SU-DHL-6 (cell line): ENCODE data around the gene SEMA3D.

Experiments used
- H2AFZ ChIP-seq: fragments of 200-600 bp; sonication (generic); 2 replicates; pipeline ENCODE4 v1.6.1; 2014; ENCODE audit warnings: low read depth, mild to moderate bottlenecking, moderate library complexity, mixed read lengths, antibody characterized with exemption, low read length; ENCODE audit not compliant: severe bottlenecking
- H3F3A ChIP-seq: fragments of 200-600 bp; shearing (Covaris generic); 2 replicates; pipeline ENCODE4 v1.6.0; 2016; ENCODE audit warnings: antibody characterized with exemption, mild to moderate bottlenecking; ENCODE audit not compliant: insufficient read depth
- H3K27ac ChIP-seq: fragments of 200-600 bp; sonication (generic); 2 replicates; pipeline ENCODE4 v1.5.1; 2016; ENCODE audit warnings: low read depth, mild to moderate bottlenecking, low read length, moderate library complexity, mixed read lengths
- H3K27me3 ChIP-seq: fragments of 200-600 bp; sonication (generic), shearing (Covaris generic); 2 replicates; pipeline ENCODE4 v1.6.0; 2014; ENCODE audit warnings: mild to moderate bottlenecking, low read length
- H3K36me3 ChIP-seq: fragments of 200-600 bp; sonication (generic); 2 replicates; pipeline ENCODE4 v1.6.1; 2014; ENCODE audit warnings: mild to moderate bottlenecking, low read length, mixed read lengths
- H3K4me2 ChIP-seq: fragments of 300-600, 200-600 bp; shearing (Covaris generic), sonication (generic); 2 replicates; pipeline ENCODE4 v1.6.0; 2014; ENCODE audit warnings: low read length, low read depth, mild to moderate bottlenecking; ENCODE audit not compliant: poor library complexity, severe bottlenecking
- H3K4me3 ChIP-seq: fragments of 200-600 bp; sonication (generic); 2 replicates; pipeline ENCODE4 v1.5.1; 2014; ENCODE audit warnings: antibody characterized with exemption, low read length, mild to moderate bottlenecking, mixed read lengths; ENCODE audit not compliant: insufficient read depth, poor library complexity, severe bottlenecking
- H3K79me2 ChIP-seq: fragments of 200-600 bp; sonication (generic); 2 replicates; pipeline ENCODE4 v1.6.1; 2014; ENCODE audit warnings: mild to moderate bottlenecking, low read length, moderate library complexity; ENCODE audit not compliant: insufficient read depth
- H3K9ac ChIP-seq: fragments of 200-600 bp; sonication (generic); 2 replicates; pipeline ENCODE4 v1.7.0; 2014; ENCODE audit warnings: mild to moderate bottlenecking, low read length
- H3K9me2 ChIP-seq: fragments of 200-600 bp; sonication (generic); replicated peaks from 2 replicates; pipeline ENCODE4 v1.6.1; 2014; ENCODE audit warnings: low read length; ENCODE audit not compliant: insufficient read depth
- H3K9me3 ChIP-seq: fragments of 200-600 bp; sonication (generic); 2 replicates; pipeline ENCODE4 v1.6.1; 2014; ENCODE audit warnings: low read length, mixed read lengths; ENCODE audit not compliant: insufficient read depth
- H4K20me1 ChIP-seq: fragments of 200-600 bp; sonication (generic); 2 replicates; pipeline ENCODE4 v1.6.1; 2014; ENCODE audit warnings: low read depth, mild to moderate bottlenecking, antibody characterized with exemption, low read length, moderate library complexity, mixed read lengths
- CTCF ChIP-seq: fragments of 200-600 bp; sonication (generic); IDR thresholded peaks from one replicate; pipeline ENCODE4 v1.5.1; 2017; ENCODE audit warnings: antibody characterized with exemption, mild to moderate bottlenecking, low read length, moderate library complexity; ENCODE audit not compliant: insufficient read depth, poor library complexity, severe bottlenecking
- EZH2phosphoT487 ChIP-seq: fragments of 200-600 bp; sonication (generic), shearing (Covaris generic); conservative IDR thresholded peaks from 2 replicates; pipeline ENCODE4 v1.6.1; 2018; ENCODE audit warnings: mild to moderate bottlenecking, antibody characterized with exemption, low read length, moderate library complexity, mixed read lengths

The SEMA3D gene

GRCh38 chr7:85213500-85213899, 26.6 kb upstream of the SEMA3D start:
- Histone ChIP-seq H3K9ac (no peak overlapping the region), H3K4me2 (no peak overlapping the region), H4K20me1 (no peaks in the 10 kb centered on the region), H3K27me3 (no peaks in the 10 kb centered on the region), H2AFZ (no peak overlapping the region), H3K4me3 (no peak overlapping the region), H3K79me2 (no peaks in the 10 kb centered on the region), H3F3A (no peaks in the 10 kb centered on the region), H3K36me3 (no peaks in the 10 kb centered on the region), H3K9me2 (no peaks in the 10 kb centered on the region), H3K9me3 (no peaks in the 10 kb centered on the region), H3K27ac (no peak overlapping the region)
- no peak for TF ChIP-seq EZH2phosphoT487
- TF ChIP-seq CTCF: no peak

- Histone ChIP-seq H3K9me2 (no peaks in the 10 kb centered on the region), H3K4me3 (no peak overlapping the region), H3F3A (no peaks in the 10 kb centered on the region), H3K79me2 (no peaks in the 10 kb centered on the region), H3K27ac (no peak overlapping the region), H3K9ac (no peak overlapping the region), H3K36me3 (no peaks in the 10 kb centered on the region), H3K9me3 (no peaks in the 10 kb centered on the region), H2AFZ (no peak overlapping the region), H4K20me1 (no peaks in the 10 kb centered on the region), H3K4me2 (no peak overlapping the region), H3K27me3 (no peaks in the 10 kb centered on the region)
- TF ChIP-seq EZH2phosphoT487 (no peak), CTCF (no peak)
These were observed 18.9 kb upstream of the SEMA3D start for GRCh38 chr7:85205754-85206153.

DNA sequence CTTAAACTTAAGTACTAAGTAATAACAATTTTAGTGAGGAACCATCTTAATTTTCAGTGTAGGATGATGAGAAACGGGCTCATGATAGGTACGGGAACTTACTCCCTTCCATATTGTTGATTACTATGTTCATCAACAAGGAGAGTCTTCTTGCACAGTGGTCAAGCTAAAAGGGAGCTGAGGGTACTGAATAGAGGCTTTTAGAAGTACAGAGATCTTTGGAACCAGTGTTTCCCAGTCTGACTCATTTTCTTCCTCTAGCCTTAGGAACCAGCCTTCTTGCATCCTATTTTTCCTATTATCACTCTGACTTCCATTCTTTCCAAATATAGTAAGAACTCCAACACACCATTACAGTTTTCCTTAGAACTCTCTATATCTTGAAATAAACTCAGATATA, 17.6 kb upstream of the SEMA3D start:
- Histone ChIP-seq H3F3A (no peaks in the 10 kb centered on the region), H3K9ac (no peak overlapping the region), H3K9me2 (no peaks in the 10 kb centered on the region), H3K4me2 (no peak overlapping the region), H4K20me1 (no peaks in the 10 kb centered on the region), H3K36me3 (no peaks in the 10 kb centered on the region), H2AFZ (no peak overlapping the region), H3K9me3 (peaks cover 5% of the 10 kb centered on the region; the same call in 1 of the 2 replicates), H3K27me3 (no peaks in the 10 kb centered on the region), H3K79me2 (no peaks in the 10 kb centered on the region), H3K4me3 (no peak overlapping the region), H3K27ac (no peak overlapping the region)
- TF ChIP-seq CTCF (no peak), EZH2phosphoT487 (no peak)
